SK-N-SH treated with all-trans-retinoic acid at 6 μM for 48 hours (cell line): ENCODE data around the gene ZNF618.

Experiments used
- ATAC-seq: fragments of 200-7000 bp; cut with Tn5 transposase; 3 replicates; pipeline ENCODE4 v1.9.1; 2020; ENCODE audit warnings: mild to moderate bottlenecking, moderate library complexity
- ARNTL ChIP-seq: fragments of 450-650 bp; formaldehyde crosslinking; IDR thresholded peaks from 2 replicates; pipeline ENCODE4 v1.5.0; 2020; ENCODE audit warnings: low read depth, mild to moderate bottlenecking, moderate library complexity, borderline replicate concordance
- BACH2 ChIP-seq: fragments of 250-450 bp; sonication (Bioruptor Pico); IDR thresholded peaks from 2 replicates; pipeline ENCODE4 v1.9.0; 2021; ENCODE audit warnings: mild to moderate bottlenecking, borderline replicate concordance
- CSDC2 ChIP-seq: fragments of 250-450 bp; sonication (Bioruptor Pico); IDR thresholded peaks from 2 replicates; pipeline ENCODE4 v1.5.0; 2020; ENCODE audit warnings: mild to moderate bottlenecking, moderate library complexity
- ESRRG ChIP-seq: fragments of 250-450 bp; sonication (Bioruptor Pico); IDR thresholded peaks from 2 replicates; pipeline ENCODE4 v1.6.1; 2021; ENCODE audit warnings: mild to moderate bottlenecking
- GLIS3 ChIP-seq: fragments of 250-450 bp; sonication (Bioruptor Pico); IDR thresholded peaks from 2 replicates; pipeline ENCODE4 v1.5.0; 2020; ENCODE audit warnings: mild to moderate bottlenecking, moderate library complexity
- ISL1 ChIP-seq: fragments of 250-450 bp; sonication (Bioruptor Pico); IDR thresholded peaks from 2 replicates; pipeline ENCODE4 v2.1.2; 2022; ENCODE audit warnings: mild to moderate bottlenecking, moderate library complexity
- OSR1 ChIP-seq: fragments of 250-450 bp; sonication (Bioruptor Pico); IDR thresholded peaks from 2 replicates; pipeline ENCODE4 v1.8.0; 2022; ENCODE audit warnings: moderate library complexity, mild to moderate bottlenecking, inconsistent platforms
- PPARA ChIP-seq: fragments of 250-450 bp; sonication (Bioruptor Pico); IDR thresholded peaks from 2 replicates; pipeline ENCODE4 v1.5.0; 2020; ENCODE audit warnings: mild to moderate bottlenecking, borderline replicate concordance
- RARB ChIP-seq: fragments of 250-450 bp; sonication (Bioruptor Pico); IDR thresholded peaks from 2 replicates; pipeline ENCODE4 v1.8.0; 2021; ENCODE audit warnings: mild to moderate bottlenecking, moderate library complexity
- TCF4 ChIP-seq: fragments of 250-450 bp; sonication (Bioruptor Pico); IDR thresholded peaks from 2 replicates; pipeline ENCODE4 v1.8.0; 2021; ENCODE audit warnings: mild to moderate bottlenecking, moderate library complexity, borderline replicate concordance
- ZC3H10 ChIP-seq: fragments of 250-450 bp; sonication (Bioruptor Pico); IDR thresholded peaks from 2 replicates; pipeline ENCODE4 v1.5.1; 2021; ENCODE audit warnings: mild to moderate bottlenecking, moderate library complexity
- ZFP3 ChIP-seq: fragments of 250-450 bp; sonication (Bioruptor Pico); IDR thresholded peaks from 2 replicates; pipeline ENCODE4 v1.5.0; 2020; ENCODE audit warnings: mild to moderate bottlenecking, moderate library complexity
- ZFP30 ChIP-seq: fragments of 450-650 bp; formaldehyde crosslinking; IDR thresholded peaks from 2 replicates; pipeline ENCODE4 v1.5.0; 2022; ENCODE audit warnings: mild to moderate bottlenecking, moderate library complexity
- ZNF565 ChIP-seq: fragments of 450-650 bp; formaldehyde crosslinking; conservative IDR thresholded peaks from 2 replicates; pipeline ENCODE4 v1.5.0; 2020; ENCODE audit warnings: low read depth, mild to moderate bottlenecking, moderate library complexity
- ZNF70 ChIP-seq: fragments of 450-650 bp; formaldehyde crosslinking; IDR thresholded peaks from 2 replicates; pipeline ENCODE4 v1.5.0; 2020; ENCODE audit warnings: mild to moderate bottlenecking, moderate library complexity
- ZNF8 ChIP-seq: fragments of 450-650 bp; formaldehyde crosslinking; IDR thresholded peaks from 2 replicates; pipeline ENCODE4 v1.5.0; 2020; ENCODE audit warnings: mild to moderate bottlenecking, moderate library complexity
- TF ChIP-seq, protein P1 (sequence below): fragments of 250-450 bp; sonication (Bioruptor Pico); IDR thresholded peaks from 2 replicates; pipeline ENCODE4 v1.5.1; 2020; ENCODE audit warnings: low read depth, mild to moderate bottlenecking, moderate library complexity
- TF ChIP-seq, protein P2 (sequence below): fragments of 250-450 bp; sonication (Bioruptor Pico); IDR thresholded peaks from 2 replicates; pipeline ENCODE4 v1.8.0; 2020; ENCODE audit warnings: mild to moderate bottlenecking, moderate library complexity, borderline replicate concordance
- TF ChIP-seq, protein P3 (sequence below): fragments of 250-450 bp; sonication (Bioruptor Pico); IDR thresholded peaks from 2 replicates; pipeline ENCODE4 v1.5.0; 2020; ENCODE audit warnings: mild to moderate bottlenecking, moderate library complexity

Gene ZNF618

GRCh38 chr9:113941056-113941455, 64.9 kb downstream of the ZNF618 start:
- TF ChIP-seq ZNF565 (no peak), TCF4 (CRISPR knock-in tag) (no peak), ZFP30 (CRISPR knock-in tag) (no peak), BACH2 (CRISPR knock-in tag) (no peak), GLIS3 (CRISPR knock-in tag) (no peak), PPARA (CRISPR knock-in tag) (no peak), RARB (CRISPR knock-in tag) (no peak), CSDC2 (CRISPR knock-in tag) (no peak), ESRRG (CRISPR knock-in tag) (no peak), ZNF70 (no peak), ISL1 (CRISPR knock-in tag) (no peak), ZNF8 (CRISPR knock-in tag) (no peak), ARNTL (CRISPR knock-in tag) (no peak), ZC3H10 (CRISPR knock-in tag) (no peak)
- TF ChIP-seq, protein P1, sequence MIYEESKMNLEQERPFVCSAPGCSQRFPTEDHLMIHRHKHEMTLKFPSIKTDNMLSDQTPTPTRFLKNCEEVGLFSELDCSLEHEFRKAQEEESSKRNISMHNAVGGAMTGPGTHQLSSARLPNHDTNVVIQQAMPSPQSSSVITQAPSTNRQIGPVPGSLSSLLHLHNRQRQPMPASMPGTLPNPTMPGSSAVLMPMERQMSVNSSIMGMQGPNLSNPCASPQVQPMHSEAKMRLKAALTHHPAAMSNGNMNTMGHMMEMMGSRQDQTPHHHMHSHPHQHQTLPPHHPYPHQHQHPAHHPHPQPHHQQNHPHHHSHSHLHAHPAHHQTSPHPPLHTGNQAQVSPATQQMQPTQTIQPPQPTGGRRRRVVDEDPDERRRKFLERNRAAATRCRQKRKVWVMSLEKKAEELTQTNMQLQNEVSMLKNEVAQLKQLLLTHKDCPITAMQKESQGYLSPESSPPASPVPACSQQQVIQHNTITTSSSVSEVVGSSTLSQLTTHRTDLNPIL: no peak
- TF ChIP-seq, protein P2, sequence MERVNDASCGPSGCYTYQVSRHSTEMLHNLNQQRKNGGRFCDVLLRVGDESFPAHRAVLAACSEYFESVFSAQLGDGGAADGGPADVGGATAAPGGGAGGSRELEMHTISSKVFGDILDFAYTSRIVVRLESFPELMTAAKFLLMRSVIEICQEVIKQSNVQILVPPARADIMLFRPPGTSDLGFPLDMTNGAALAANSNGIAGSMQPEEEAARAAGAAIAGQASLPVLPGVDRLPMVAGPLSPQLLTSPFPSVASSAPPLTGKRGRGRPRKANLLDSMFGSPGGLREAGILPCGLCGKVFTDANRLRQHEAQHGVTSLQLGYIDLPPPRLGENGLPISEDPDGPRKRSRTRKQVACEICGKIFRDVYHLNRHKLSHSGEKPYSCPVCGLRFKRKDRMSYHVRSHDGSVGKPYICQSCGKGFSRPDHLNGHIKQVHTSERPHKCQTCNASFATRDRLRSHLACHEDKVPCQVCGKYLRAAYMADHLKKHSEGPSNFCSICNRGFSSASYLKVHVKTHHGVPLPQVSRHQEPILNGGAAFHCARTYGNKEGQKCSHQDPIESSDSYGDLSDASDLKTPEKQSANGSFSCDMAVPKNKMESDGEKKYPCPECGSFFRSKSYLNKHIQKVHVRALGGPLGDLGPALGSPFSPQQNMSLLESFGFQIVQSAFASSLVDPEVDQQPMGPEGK (CRISPR knock-in tag): no peak

DNA sequence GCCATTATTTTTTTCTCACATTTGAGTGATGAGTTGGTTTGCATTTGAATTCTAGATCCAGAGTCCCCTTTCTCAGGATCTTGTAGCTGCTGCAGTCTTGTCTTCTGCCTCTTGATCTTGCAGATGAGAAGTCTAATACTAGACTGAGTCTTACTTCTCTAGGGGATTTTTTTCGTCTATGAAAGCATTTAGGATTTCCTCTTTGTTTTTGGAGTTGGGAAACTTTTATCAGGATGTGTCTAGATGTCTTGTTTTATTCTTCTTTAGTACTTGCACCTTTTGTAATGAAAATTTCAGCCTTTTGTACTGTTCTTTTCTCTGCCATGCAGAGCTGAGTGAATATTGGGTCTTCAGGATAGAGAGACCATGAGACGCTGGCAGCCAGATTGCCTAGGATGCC, 65.4 kb downstream of the ZNF618 start:
- no peak for TF ChIP-seq ZNF565
- no peak for TF ChIP-seq ZFP30 (CRISPR knock-in tag)
- no peak for TF ChIP-seq PPARA (CRISPR knock-in tag)
- TF ChIP-seq ZFP3 (CRISPR knock-in tag): no peak
- TF ChIP-seq, protein P3, sequence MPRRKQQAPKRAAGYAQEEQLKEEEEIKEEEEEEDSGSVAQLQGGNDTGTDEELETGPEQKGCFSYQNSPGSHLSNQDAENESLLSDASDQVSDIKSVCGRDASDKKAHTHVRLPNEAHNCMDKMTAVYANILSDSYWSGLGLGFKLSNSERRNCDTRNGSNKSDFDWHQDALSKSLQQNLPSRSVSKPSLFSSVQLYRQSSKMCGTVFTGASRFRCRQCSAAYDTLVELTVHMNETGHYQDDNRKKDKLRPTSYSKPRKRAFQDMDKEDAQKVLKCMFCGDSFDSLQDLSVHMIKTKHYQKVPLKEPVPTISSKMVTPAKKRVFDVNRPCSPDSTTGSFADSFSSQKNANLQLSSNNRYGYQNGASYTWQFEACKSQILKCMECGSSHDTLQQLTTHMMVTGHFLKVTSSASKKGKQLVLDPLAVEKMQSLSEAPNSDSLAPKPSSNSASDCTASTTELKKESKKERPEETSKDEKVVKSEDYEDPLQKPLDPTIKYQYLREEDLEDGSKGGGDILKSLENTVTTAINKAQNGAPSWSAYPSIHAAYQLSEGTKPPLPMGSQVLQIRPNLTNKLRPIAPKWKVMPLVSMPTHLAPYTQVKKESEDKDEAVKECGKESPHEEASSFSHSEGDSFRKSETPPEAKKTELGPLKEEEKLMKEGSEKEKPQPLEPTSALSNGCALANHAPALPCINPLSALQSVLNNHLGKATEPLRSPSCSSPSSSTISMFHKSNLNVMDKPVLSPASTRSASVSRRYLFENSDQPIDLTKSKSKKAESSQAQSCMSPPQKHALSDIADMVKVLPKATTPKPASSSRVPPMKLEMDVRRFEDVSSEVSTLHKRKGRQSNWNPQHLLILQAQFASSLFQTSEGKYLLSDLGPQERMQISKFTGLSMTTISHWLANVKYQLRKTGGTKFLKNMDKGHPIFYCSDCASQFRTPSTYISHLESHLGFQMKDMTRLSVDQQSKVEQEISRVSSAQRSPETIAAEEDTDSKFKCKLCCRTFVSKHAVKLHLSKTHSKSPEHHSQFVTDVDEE (CRISPR knock-in tag): no peak
- TF ChIP-seq OSR1 (CRISPR knock-in tag): no peak
- no peak for TF ChIP-seq TCF4 (CRISPR knock-in tag)
- TF ChIP-seq ZNF8 (CRISPR knock-in tag): no peak
- TF ChIP-seq ESRRG (CRISPR knock-in tag): no peak
- TF ChIP-seq RARB (CRISPR knock-in tag): no peak
- no peak for ATAC-seq

More at GRCh38 chr9:113941056-113941455, 64.9 kb downstream of the ZNF618 start:
- no peak for ATAC-seq

- no peak for ATAC-seq
Measured at GRCh38 chr9:113943112-113944009, 67.3 kb downstream of the ZNF618 start.

More at GRCh38 chr9:113943112-113944009, 67.3 kb downstream of the ZNF618 start:
- TF ChIP-seq, protein P3 (CRISPR knock-in tag): no peak
- TF ChIP-seq, protein P1: no peak
- no peak for TF ChIP-seq GLIS3 (CRISPR knock-in tag)
